ENCODE data around the gene FIZ1.

Gene FIZ1

GRCh38 chr19:55613396-55613795, 14.1 kb upstream of the FIZ1 start:
- no peak for DNase-seq

GRCh38 chr19:55611983-55612645, 12.8 kb upstream of the FIZ1 start:
- no peak for DNase-seq

GRCh38 chr19:55611300-55611982, 12.1 kb upstream of the FIZ1 start:
- peak in 2 of 3 donors; percentile 27 to 45 for DNase-seq

GRCh38 chr19:55609326-55609725, 10.0 kb upstream of the FIZ1 start:
- DNase-seq = no peak

DNA sequence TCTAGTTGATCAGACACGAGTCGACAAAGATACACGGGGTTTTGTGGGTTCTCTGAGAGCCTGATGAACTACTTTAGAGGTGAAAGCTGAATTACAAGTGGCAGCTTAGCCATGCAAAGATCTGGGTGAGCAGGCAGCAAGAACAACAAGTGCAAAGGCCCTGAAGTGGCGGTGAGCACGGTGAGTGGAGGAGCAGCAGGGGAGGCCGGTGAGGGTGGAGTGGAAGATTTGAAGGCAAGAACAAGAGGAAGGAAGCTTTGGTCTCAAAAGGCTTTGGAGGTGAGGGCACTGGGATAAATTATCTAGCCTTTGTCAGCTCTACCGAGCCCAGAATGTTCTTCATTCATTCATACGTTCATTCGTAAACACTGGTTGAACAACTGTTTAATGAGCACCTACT, 7.5 kb upstream of the FIZ1 start:
- DNase-seq = no peak

DNA sequence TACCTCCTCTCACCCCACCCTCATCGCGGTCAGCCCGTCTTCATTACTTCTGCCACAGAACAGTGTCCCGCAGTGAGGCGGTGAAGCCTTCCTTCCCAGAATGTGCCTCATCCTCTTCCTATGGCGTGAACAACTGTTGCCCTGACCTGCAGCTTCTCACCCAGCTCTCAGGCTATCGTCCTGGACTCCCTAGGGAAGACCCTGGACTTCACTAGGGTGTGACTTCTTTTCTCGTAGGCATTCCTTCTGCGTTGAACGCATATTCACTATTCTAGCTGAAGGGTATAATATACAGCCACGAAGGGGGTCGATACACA, 7.1 kb upstream of the FIZ1 start:
- DNase-seq = no peak

DNA sequence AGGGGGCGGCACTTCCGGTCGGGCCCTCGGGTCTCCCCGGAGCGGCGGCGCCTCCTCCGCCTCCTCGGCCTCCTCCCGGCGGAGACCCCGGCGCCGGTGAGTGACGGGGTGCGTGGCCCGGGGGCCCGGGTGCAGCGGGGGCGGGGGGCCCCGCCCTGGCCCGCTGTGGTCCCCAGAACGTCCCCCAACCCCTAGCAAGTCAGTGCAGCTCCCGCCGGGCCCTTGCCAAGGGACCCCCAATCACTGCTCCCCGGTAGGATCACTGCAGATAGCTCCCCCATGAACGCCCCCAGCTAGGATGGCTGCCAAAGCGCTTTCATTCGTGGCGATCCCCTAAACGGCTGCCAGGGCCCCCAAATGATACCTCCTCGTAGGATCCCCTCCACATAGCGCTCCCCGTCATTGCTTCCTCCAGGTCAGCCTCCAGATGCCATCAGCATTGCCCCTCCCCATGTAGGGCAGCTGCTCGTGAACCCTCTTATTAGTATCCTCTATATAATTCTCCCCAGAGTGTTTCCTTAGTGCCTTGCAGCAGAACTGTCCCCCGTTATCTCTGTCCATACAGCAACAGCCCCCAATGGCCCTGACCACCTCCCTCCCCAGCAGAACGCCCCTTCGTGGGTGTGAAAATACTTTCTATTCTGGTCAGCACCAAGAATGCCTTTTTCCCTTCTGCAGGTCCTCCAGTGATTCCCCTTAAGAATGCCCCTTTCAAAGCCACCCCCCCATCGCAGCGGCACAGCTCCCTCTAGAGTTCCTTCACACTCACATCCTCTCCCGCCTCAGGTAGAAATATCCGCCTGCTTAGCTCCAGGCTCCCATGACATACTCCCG, 6.5 kb upstream of the FIZ1 start, which contains the start of gene ZNF865:
Gene ZNF865 (plus strand): TSS at position 11 of the 834 bp plus-strand sequence. CDS start 7,972 bp downstream, outside the sequence.
- peak; percentile 82 to 91 (median 84) for DNase-seq

- DNase-seq = peak; percentile 98 to 99 (median 98)
Observed at GRCh38 chr19:55605207-55605636, 5.9 kb upstream of the FIZ1 start.

DNA sequence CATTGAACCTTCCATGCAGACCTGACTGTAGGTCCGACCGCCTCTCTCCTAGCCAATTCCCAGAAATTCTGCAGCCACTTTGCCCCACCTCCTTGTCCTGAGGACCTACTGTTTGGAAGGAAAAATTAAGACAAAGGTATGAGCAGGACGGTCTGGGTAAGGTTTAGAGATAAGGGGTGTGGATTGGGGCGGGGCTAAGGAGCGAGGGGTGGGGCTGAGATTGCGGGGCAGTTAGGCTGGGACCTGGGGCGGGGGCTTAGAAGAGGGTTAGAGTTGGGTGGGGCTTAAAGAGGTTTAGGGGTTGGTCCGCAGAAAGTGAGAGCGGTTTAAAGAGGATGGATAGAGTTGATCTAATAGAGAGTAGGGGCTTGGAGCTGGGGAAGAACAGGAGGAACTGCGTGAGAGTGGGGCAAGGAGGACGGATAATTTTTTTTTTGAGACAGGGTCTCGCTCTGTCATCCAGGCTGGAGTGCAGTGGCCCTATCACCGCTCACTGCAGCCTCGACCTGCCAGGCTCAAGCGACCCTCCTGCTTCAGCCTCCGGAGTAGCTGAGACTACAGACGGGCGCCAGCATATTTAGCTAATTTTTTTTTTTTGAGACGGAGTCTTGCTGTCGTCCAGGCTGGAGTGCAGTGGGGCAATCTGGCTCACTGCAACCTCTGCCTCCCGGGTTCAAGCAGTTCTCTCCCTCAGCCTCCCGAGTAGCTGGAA, 4.4 kb upstream of the FIZ1 start:
- DNase-seq = no peak

DNA sequence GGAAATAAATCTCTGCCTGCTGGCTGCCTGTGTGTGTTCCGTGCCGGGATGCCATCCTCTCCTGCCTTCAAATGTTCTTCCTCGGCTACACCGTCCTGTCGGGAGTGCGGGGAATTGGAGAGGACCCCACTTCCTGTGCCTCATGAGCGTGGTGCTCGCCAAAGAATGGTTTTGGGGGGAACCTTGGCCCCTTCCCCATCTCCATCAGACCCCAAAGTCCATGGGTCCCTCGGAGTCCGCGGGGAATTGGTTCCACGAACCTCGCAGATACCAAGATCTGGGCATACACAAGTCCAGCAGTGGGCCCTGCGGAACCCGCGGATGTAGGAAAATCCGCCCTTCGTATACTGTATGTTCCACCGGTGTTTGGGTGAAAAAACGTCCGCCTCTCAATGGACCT, 3.8 kb upstream of the FIZ1 start:
- DNase-seq = no peak

DNA sequence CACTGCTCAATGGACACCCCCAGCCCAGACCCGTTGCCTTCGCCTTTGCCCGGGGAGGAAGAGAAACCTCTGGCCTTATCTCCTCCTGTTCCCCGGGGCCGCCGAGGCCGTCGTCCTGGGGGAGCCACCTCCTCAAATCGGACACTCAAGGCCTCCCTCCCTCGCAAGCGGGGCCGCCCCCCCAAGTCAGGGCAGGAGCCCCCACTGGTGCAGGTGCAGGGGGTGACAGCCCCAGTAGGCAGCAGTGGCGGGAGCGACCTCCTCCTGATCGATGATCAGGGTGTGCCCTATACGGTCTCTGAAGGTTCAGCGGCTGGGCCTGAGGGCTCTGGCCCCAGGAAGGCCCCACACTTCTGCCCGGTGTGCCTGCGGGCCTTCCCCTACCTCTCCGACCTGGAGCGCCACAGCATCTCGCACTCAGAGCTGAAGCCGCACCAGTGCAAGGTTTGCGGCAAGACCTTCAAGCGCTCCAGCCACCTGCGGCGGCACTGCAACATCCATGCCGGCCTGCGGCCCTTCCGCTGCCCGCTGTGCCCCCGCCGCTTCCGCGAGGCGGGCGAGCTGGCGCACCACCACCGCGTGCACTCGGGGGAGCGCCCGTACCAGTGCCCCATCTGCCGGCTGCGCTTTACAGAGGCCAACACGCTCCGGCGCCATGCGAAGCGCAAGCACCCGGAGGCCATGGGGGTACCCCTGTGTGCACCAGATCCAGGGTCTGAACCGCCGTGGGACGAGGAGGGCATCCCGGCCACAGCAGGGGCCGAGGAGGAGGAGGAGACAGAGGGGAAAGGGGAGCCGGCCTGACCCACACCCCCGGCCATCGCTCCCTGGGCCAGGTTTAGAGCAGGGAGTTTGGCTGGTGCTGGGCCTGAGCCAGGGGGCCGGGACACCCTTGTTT, 3.0 kb upstream of the FIZ1 start:
- no peak for DNase-seq

- peak in 1 of 3 donors; percentile 33 for DNase-seq
Observed at GRCh38 chr19:55601084-55601483, 1.8 kb upstream of the FIZ1 start.

GRCh38 chr19:55600662-55601028, 1.3 kb upstream of the FIZ1 start:
- DNase-seq = no peak

GRCh38 chr19:55599842-55600661, 735 bp upstream of the FIZ1 start, which contains the start of gene ZNF524:
ZNF524 (plus strand) TSS chr19:55600288; CDS start chr19:55602113, 1,825 bp downstream.
- DNase-seq = peak; percentile 84 to 95 (median 89)

- DNase-seq = peak; percentile 95 to 98 (median 98)
Observed at GRCh38 chr19:55598719-55599467, 424 bp downstream of the FIZ1 start.

DNA sequence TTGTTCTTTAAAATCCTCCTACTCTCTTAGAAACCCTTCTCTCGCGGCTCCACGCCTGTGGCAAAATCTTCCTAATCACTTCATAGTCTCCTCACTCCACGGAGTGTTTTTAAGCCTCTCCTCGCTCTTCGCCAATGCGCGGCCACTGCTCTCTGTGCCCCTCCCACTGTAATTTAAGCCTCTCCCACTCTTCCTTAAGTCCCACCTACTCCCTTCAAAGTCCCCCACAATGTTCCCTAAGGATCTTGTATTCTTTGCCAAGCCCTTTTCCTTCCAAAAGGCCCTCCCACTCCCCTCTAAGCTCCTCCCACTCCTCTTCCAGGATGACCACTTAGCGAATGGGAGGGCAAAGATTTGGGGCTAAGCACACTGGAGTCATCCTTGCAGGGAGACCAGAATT, 1.3 kb downstream of the FIZ1 start:
- DNase-seq = no peak

DNA sequence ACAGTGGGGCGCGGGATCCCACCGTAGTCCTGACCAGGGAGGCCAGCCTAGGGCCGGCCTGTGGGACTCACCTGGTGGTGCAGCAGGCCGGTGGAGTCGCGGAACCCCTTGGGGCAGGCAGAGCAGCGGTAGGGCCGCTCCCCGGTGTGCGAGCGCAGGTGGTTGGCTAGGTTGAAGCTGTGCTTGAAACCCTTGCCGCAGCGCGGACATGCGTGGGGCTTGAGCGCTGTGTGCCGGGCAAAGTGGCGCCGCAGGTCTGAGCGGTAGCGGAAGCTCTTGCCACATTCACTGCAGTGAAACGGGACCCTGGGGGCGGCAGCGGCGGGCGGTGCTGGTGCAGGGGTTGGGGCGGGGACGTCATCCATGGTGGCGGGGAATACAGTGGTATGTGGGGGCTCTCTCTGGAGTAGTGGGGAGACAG, 1.8 kb downstream of the FIZ1 start:
- DNase-seq = no peak

- DNase-seq = no peak
Observed at GRCh38 chr19:55596304-55596703, 3.0 kb downstream of the FIZ1 start.

DNA sequence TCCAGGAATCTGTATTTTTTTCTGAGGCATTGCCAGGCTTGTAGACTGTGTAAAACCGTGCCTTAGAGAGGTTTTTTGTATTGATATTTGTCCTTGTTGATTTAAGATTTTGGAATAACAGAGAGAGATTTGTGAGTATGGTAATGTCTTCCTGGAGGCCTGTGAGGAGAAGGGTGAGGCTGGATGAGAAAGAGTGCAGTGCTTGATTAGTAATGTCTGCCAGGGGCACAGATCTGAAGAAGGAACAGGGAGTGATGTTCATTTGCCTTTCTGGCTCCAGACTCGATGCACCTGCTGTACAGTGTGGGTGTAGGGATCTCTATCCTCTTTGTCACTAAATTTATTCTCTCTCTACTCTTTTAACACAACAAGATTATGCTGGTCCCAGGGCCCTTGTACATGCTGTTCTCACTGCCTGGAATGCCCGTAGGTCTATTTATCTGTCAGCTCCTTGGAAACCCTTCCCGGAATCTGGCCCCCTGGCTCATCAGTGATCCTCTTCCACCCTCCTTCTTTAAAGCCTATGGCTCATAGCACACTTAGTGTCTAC, 4.2 kb downstream of the FIZ1 start:
- no peak for DNase-seq

Data from suppressor macrophage treated with lipopolysaccharide for 1 hour (primary cell).